ENCODE data around the gene HGFAC. TPM values are rescaled to one million over a fixed set of nuclear protein-coding genes. Genes with fewer than 3 reads are reported as not detected.

HGFAC gene
- total and polyA plus RNA-seq, 7 donors, result 0.22 to 0.55 (median 0.36) TPM; not detected in 2

DNA sequence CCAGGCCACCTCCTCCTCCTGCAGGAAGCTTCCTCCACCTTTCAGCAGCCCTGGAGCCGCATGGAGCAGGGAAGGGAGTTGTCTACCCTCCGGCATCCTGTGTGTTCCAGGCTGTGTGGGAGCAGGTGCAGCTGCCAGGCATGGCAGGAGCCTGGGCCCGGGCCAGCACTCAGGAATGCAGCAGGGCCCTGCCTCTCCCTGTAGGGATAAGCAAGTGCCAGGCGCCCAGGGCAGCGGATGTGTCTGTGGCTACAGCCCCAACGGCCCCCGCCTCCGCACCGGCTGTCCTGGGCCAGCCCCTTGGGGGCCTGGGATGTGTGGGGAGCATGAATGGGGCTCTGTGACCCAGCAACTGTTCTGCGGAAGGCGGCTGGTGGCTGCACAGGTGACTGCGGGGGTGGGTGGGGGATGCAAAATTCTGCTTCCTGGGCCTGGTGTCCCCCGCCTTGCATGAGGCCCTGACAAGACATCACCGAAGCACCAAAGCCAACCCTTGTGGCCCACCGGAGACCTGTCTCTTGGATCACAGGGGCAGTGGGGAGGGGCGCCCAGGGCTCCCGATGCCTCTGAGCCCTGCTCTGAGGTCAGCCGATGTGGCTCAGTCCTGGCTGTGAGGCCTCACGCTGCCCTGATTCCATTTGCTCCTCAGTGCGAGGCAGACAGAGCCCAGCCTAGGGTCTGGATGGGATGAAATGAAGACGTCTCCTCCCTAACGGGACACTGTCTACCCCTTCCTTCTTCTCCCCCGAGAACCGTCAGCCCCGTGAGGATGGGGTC lies 19.9 kb downstream of the HGFAC start:
- peaks cover 9 to 47% (median 9%) of the 10 kb centered on the region in 3 donors for H3K27me3 ChIP-seq

DNA sequence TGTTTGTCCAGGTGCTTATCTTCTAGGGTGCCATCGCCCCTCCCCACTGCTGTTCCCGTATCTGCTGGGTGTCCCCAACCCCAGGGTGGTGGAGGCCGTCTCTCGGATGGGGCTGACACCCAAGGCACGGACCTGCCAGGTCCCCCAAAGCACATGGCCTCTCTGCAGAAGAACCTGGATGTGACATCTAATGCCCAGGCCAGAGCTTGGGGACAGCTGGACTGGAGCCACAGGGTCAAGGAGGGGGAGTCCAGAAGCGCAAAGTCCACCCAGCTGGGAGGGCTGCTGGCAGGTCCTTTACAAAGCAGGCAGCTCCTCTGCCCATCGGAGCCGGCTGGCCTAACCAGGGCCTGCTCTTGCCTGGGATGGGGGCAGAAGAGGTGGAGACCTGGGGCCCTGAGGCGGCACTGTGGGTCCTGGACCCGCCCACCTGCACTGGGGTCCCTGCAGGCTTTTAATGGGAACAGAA lies 20.6 kb downstream of the HGFAC start:
- no peak for TF ChIP-seq EP300 (IDR thresholded peaks at IDR 0.05)
- TF ChIP-seq POLR2AphosphoS5 (IDR thresholded peaks at IDR 0.05), result no peak
- Histone ChIP-seq H3K4me1 (peaks cover 0 to 24% (median 17%) of the 10 kb centered on the region in 4 donors), H3K4me3 (no peak overlapping the region), H3K9me3 (no peaks in the 10 kb centered on the region), H3K36me3 (no peaks in the 10 kb centered on the region), H3K27ac (no peak overlapping the region), H3K27me3 (peaks cover 9 to 47% (median 9%) of the 10 kb centered on the region in 3 donors)
- WGBS, 2 donors, result 33 to 80% methylated on average over 10 of the region's 10 CpGs
- no peak for DNase-seq
- intact Hi-C loops (cut with DNase I), result no loop called here

More for the DNA sequence above, 19.9 kb downstream of the HGFAC start:
- Histone ChIP-seq H3K4me3 (no peak overlapping the region), H3K36me3 (no peaks in the 10 kb centered on the region), H3K4me1 (peaks cover 0 to 24% (median 17%) of the 10 kb centered on the region in 4 donors), H3K9me3 (no peaks in the 10 kb centered on the region), H3K27ac (no peak overlapping the region)
- intact Hi-C loops (cut with DNase I), result no loop called here
- DNase-seq, result no peak
- 22 to 69% methylated on average over 25 of the region's 25 CpGs for WGBS, 2 donors
- TF ChIP-seq POLR2AphosphoS5 (IDR thresholded peaks at IDR 0.05), result no peak

DNA sequence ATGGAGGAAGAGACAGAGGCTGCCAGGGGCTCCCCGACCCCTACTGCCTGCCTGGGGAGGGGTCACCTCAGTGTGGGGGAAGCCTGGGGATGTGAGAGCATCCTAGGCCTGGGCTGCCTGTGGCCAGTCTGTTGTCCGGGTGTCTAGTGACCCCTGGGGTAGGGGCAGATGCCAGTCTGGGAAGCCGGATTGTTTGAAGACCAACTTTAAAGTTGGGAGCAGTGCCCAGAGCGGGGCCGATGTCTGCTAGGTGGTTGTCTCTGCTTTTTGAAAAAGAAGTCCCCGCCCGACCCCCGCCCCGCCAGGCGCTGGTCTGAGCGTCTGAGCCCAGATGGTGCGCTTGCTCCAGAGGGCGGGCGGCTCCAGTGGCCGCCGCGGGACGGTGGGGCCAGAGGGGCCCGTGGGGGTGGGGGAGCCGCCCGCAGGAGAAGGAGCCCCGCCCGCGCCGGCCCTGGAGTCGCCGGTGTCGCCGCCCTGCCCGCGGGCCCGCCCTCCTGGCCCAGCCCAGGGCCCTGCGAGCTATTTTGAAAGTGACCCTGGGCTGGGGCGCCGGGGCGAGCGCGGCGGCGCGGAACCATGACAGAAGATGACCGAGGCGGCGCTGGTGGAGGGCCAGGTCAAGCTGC lies 21.1 kb downstream of the HGFAC start, which contains the start of gene DOK7:
Gene DOK7, plus strand, starts transcription at position 517 of the 626 bp plus-strand sequence. Its CDS starts 70 bp downstream, at position 587.
- no peaks in the 10 kb centered on the region for H3K36me3 ChIP-seq
- DNase-seq, result no peak
- no peak within 1 kb of the TSS for H3K27ac ChIP-seq

DNA sequence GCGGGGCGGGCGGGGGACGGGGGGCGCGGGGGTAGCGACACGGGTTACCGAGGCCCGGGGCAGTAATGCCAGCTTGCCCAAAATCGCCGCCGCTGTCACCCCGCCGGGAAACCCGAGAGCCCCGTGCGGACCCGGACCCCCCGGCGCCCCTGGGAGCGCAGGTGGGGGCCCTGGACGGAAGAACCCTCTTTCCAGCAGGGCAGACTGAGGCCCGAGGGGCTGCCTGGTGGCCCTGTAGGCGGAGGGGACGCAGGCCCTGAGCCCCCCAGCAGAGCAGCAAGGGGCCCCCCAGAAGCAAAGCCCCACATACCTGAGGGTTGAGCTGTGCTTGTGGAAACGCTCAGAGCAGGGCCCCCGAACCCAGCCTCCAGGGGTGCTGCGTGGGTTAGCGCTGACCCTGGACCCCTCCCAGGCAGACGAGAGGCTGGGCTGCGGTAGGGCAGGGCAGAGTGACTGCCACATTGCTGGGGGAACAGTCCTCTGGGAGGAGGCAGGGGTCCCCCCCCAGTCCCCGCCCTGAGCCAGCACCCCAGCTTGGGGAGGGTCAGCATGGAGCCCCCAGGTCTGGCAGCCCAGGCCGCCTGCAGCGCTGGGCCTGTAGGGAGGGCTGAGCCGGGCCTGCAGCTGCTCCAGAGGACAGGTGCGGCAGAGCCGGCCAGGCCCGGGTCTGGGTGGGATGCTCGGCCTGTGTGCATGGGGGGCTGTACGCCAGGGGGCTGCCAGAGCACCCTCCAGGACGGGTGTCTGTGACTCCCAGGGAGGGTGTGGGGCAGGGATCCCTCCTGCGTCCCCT lies 22.0 kb downstream of the HGFAC start:
- Histone ChIP-seq H3K9me3 (no peaks in the 10 kb centered on the region), H3K27me3 (peaks cover 9 to 47% (median 9%) of the 10 kb centered on the region in 3 donors), H3K4me1 (peaks cover 0 to 24% (median 17%) of the 10 kb centered on the region in 4 donors), H3K27ac (no peak overlapping the region), H3K36me3 (no peaks in the 10 kb centered on the region), H3K4me3 (peak overlapping the region in 3 of 4 donors; percentile 47 to 56 (median 52))
- TF ChIP-seq POLR2A (IDR thresholded peaks at IDR 0.05) (no peak), EP300 (IDR thresholded peaks at IDR 0.05) (no peak), POLR2AphosphoS5 (IDR thresholded peaks at IDR 0.05) (no peak)
- TF ChIP-seq, protein P1, sequence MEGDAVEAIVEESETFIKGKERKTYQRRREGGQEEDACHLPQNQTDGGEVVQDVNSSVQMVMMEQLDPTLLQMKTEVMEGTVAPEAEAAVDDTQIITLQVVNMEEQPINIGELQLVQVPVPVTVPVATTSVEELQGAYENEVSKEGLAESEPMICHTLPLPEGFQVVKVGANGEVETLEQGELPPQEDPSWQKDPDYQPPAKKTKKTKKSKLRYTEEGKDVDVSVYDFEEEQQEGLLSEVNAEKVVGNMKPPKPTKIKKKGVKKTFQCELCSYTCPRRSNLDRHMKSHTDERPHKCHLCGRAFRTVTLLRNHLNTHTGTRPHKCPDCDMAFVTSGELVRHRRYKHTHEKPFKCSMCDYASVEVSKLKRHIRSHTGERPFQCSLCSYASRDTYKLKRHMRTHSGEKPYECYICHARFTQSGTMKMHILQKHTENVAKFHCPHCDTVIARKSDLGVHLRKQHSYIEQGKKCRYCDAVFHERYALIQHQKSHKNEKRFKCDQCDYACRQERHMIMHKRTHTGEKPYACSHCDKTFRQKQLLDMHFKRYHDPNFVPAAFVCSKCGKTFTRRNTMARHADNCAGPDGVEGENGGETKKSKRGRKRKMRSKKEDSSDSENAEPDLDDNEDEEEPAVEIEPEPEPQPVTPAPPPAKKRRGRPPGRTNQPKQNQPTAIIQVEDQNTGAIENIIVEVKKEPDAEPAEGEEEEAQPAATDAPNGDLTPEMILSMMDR (IDR thresholded peaks at IDR 0.05), result no peak
- intact Hi-C loops (cut with DNase I), result no loop called here
- no peak for DNase-seq
- 21 to 51% methylated on average over 43 of the region's 43 CpGs for WGBS, 2 donors

More for the DNA sequence above, 21.1 kb downstream of the HGFAC start, which contains the start of gene DOK7:
- intact Hi-C loops (cut with DNase I), result no loop called here
- Histone ChIP-seq H3K4me1 (peaks cover 0 to 24% (median 17%) of the 10 kb centered on the region in 4 donors), H3K9me3 (no peaks in the 10 kb centered on the region), H3K27me3 (peaks cover 9 to 47% (median 9%) of the 10 kb centered on the region in 3 donors), H3K4me3 (peak within 1 kb of the TSS in 3 of 4 donors; percentile 47 to 56 (median 52))
- 1 to 7% methylated on average over 44 of the region's 44 CpGs for WGBS, 2 donors
- TF ChIP-seq POLR2AphosphoS5 (IDR thresholded peaks at IDR 0.05), result no peak
- TF ChIP-seq, protein P1 (IDR thresholded peaks at IDR 0.05), result no peak
- no peak for TF ChIP-seq EP300 (IDR thresholded peaks at IDR 0.05)
- TF ChIP-seq POLR2A (IDR thresholded peaks at IDR 0.05), result no peak

DNA sequence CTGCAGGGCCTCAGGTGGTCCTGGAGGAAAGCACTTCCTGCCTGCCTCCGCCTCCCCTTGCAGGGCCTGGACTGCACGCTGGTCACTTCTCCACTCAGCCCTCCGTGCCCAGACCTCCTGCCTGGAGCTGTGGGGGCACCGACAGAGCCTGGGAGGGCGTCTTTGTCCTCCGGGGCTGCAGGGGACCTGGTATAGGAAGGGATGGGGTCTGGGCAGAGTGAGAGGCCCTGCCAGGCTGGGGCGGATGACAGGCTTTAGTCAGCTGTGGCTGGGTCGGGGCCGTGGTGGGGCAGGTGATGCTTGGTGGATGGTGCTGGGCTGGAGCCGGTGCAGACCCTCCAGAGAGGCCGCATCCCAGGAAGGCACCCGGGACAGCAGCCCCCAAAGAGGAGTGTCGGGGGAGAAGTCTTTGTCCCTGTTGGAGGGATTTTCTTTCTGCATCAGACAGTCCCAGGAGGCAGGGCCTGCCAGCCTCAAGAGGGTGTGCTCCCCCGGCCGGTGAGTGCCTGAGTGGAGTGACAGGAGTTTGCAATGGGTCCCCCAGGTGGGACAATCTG lies 22.7 kb downstream of the HGFAC start:
- DNase-seq, result no peak
- Histone ChIP-seq H3K4me3 (no peak overlapping the region), H3K9me3 (no peaks in the 10 kb centered on the region), H3K27me3 (peaks cover 9 to 47% (median 9%) of the 10 kb centered on the region in 3 donors), H3K27ac (no peak overlapping the region), H3K4me1 (peaks cover 0 to 24% (median 17%) of the 10 kb centered on the region in 4 donors), H3K36me3 (no peaks in the 10 kb centered on the region)
- intact Hi-C loops (cut with DNase I), result no loop called here
- TF ChIP-seq EP300 (IDR thresholded peaks at IDR 0.05) (no peak), POLR2AphosphoS5 (IDR thresholded peaks at IDR 0.05) (no peak), POLR2A (IDR thresholded peaks at IDR 0.05) (no peak)
- TF ChIP-seq, protein P1 (IDR thresholded peaks at IDR 0.05), result no peak
- 84 to 89% methylated on average over 15 of the region's 15 CpGs for WGBS, 2 donors

Data from sigmoid colon (tissue), 7 donors.